H1 (cell line): Measurements from ENCODE around the gene CTSW.

Experiments used
- CEBPB ChIP-seq: IDR thresholded peaks from 2 replicates; pipeline ENCODE4 v1.6.1; 2012; ENCODE audit warnings: low read depth, low read length
- EZH2 ChIP-seq: fragments of 200-600 bp; sonication (generic); IDR thresholded peaks from 2 replicates; pipeline ENCODE4 v1.7.1; 2012; ENCODE audit warnings: low read depth, mild to moderate bottlenecking, moderate library complexity, low read length, inconsistent platforms; ENCODE audit not compliant: severe bottlenecking
- FOSL1 ChIP-seq: IDR thresholded peaks from 2 replicates; pipeline ENCODE4 v1.6.1; 2011; ENCODE audit warnings: mild to moderate bottlenecking, low read depth, low read length, moderate library complexity; ENCODE audit not compliant: insufficient read depth
- SIN3A ChIP-seq, 2 experiments: IDR thresholded peaks in 1 of 2; conservative IDR thresholded peaks in 1 of 2; 2 replicates each; pipeline ENCODE4 v1.6.1; 2011 to 2012; ENCODE audit warnings: low read length in 2 of 2, improper control_type of control experiment in 1 of 2, low read depth in 1 of 2, mild to moderate bottlenecking in 1 of 2
- TAF1 ChIP-seq: IDR thresholded peaks from 2 replicates; pipeline ENCODE4 v1.6.1; 2011; ENCODE audit warnings: mild to moderate bottlenecking, low read depth, low read length
- TF ChIP-seq, protein P1 (sequence below): IDR thresholded peaks from 2 replicates; pipeline ENCODE4 v1.6.1; 2012; ENCODE audit warnings: low read length, inconsistent platforms

DNA sequence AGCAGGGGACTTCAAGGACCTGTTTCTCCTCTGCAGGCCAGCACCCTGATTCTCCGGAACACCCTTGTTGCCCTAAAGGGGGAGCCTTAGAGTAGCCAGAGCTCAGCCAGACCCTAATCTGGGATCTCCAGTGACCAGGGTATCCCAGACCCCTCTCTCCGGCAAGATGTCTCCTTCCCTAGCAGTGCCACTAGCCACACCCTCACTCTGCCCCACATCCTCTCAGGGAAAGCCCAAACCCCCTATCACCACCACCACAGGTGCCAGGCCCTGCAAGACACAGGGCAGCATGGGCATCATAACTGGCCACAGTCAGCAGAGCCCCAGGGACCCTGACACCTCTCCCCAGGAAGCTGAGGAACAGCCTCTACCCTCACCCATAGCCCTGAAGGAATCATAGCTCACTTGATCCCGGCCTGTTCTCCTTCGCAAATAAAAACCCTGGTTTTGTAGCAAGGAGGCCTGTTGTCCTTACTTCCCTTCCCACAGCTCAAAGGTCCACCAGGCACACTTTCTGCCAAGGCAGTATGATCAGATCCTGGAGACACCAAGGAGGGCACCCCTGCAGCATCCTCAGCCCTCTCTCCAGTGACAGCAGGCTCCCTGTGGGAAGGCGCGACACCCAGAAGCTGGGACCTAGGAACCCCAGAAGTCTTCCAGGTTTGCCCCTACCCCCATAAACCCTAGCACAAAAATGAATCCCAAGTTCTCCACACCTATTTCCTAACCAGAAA is 26.2 kb upstream of the CTSW start:
- TF ChIP-seq CEBPB (no peak), EZH2 (no peak), SIN3A (conservative IDR thresholded peaks at IDR 0.05 in 1 of 2, IDR thresholded peaks at IDR 0.05 in 1 of 2; ENCODE audit: low read depth in 1 of 2, low read length in 2 of 2) (no peak), FOSL1 (no peak), TAF1 (no peak)
- TF ChIP-seq, protein P1, sequence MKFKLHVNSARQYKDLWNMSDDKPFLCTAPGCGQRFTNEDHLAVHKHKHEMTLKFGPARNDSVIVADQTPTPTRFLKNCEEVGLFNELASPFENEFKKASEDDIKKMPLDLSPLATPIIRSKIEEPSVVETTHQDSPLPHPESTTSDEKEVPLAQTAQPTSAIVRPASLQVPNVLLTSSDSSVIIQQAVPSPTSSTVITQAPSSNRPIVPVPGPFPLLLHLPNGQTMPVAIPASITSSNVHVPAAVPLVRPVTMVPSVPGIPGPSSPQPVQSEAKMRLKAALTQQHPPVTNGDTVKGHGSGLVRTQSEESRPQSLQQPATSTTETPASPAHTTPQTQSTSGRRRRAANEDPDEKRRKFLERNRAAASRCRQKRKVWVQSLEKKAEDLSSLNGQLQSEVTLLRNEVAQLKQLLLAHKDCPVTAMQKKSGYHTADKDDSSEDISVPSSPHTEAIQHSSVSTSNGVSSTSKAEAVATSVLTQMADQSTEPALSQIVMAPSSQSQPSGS: no peak
